A673 (cell line): ENCODE data around the gene COL9A3. TPM values are rescaled to one million over a fixed set of nuclear protein-coding genes. Genes with fewer than 3 reads are reported as not detected.

ENCODE experiments used
- BruUV-seq: library from RNA; stranded (reverse); fragments of 400-500 nt; replicated peaks from 2 replicates; lab custom pipeline; 2021; lab: Mats Ljungman, UMichigan
- CTCF ChIA-PET: fragments of 300-600 bp; sonication (Branson Sonifier 250); formaldehyde crosslinking; loops from one replicate; lab custom pipeline; 2022; ENCODE audit warnings: antibody characterized with exemption; lab: Charles Lee
- POLR2A ChIA-PET: fragments of 300-600 bp; sonication (Branson Sonifier 250); formaldehyde crosslinking; loops from one replicate; lab custom pipeline; 2022; ENCODE audit warnings: antibody characterized with exemption; ENCODE audit not compliant: low non-redundant PET; lab: Charles Lee
- DNase-seq: peaks from one replicate; pipeline ENCODE4 v3.0.0-alpha.2; 2015; ENCODE audit warnings: low spot score
- H3K27ac ChIP-seq: fragments of 200-600 bp; sonication (generic); 2 replicates; pipeline ENCODE4 v1.5.1; 2016; ENCODE audit warnings: mixed run types, low read depth, mild to moderate bottlenecking, mixed read lengths, antibody characterized with exemption, low read length; ENCODE audit not compliant: poor library complexity, severe bottlenecking
- H3K27me3 ChIP-seq: fragments of 200-600 bp; sonication (generic); replicated peaks from 2 replicates; pipeline ENCODE4 v1.6.1; 2017; ENCODE audit warnings: mixed run types, low read depth, mild to moderate bottlenecking, mixed read lengths, antibody characterized with exemption, low read length; ENCODE audit not compliant: insufficient read depth, poor library complexity
- H3K36me3 ChIP-seq: fragments of 200-600 bp; sonication (generic); 2 replicates; pipeline ENCODE4 v1.6.1; 2016; ENCODE audit warnings: mixed run types, mild to moderate bottlenecking, mixed read lengths, antibody characterized with exemption, low read length; ENCODE audit not compliant: insufficient read depth, poor library complexity, severe bottlenecking
- H3K4me1 ChIP-seq: fragments of 200-600 bp; sonication (generic); 2 replicates; pipeline ENCODE4 v1.6.1; 2017; ENCODE audit warnings: mixed run types, mild to moderate bottlenecking, mixed read lengths, antibody characterized with exemption, low read length; ENCODE audit not compliant: insufficient read depth, poor library complexity, severe bottlenecking
- H3K4me3 ChIP-seq: fragments of 200-600 bp; sonication (generic); 2 replicates; pipeline ENCODE4 v1.5.1; 2016; ENCODE audit warnings: low read depth, mixed run types, mild to moderate bottlenecking, mixed read lengths, low read length; ENCODE audit not compliant: poor library complexity, severe bottlenecking
- H3K9me3 ChIP-seq: fragments of 200-600 bp; sonication (generic); 2 replicates; pipeline ENCODE4 v1.6.1; 2016; ENCODE audit warnings: mixed run types, low read depth, mild to moderate bottlenecking, mixed read lengths, antibody characterized with exemption, low read length; ENCODE audit not compliant: poor library complexity, severe bottlenecking
- CTCF ChIP-seq: fragments of 300-800, 200-600 bp; sonication (generic); conservative IDR thresholded peaks from 2 replicates; pipeline ENCODE4 v1.5.1; 2017; ENCODE audit warnings: low read depth, mild to moderate bottlenecking, antibody characterized with exemption, low read length, moderate library complexity, mixed read lengths
- EZH2 ChIP-seq: fragments of 200-600 bp; sonication (generic); IDR thresholded peaks from 2 replicates; pipeline ENCODE4 v1.6.1; 2017; ENCODE audit warnings: borderline replicate concordance, low read depth, mild to moderate bottlenecking, mixed read lengths, antibody characterized with exemption, low read length; ENCODE audit not compliant: poor library complexity, severe bottlenecking
- intact Hi-C: fragments of 100-400 bp; cut with micrococcal nuclease; formaldehyde crosslinking; loops from one replicate; pipeline ENCODE4 v1.10.0; 2022; ENCODE audit not compliant: unreplicated experiment
- total RNA-seq: library from RNA; stranded (reverse); gene quantifications from 2 replicates; pipeline ENCODE4 v1.2.3, GENCODE V29; 2021

The COL9A3 gene
- total RNA-seq, 1 experiment from 2014 or later, result 8.4 TPM

- intact Hi-C loops, result no loop called here
- DNase-seq, result no peak
- H3K9me3 ChIP-seq, result no peaks in the 10 kb centered on the region
- POLR2A ChIA-PET, result no interaction called here
- H3K4me3 ChIP-seq, result no peak overlapping the region
- no peaks in the 10 kb centered on the region for H3K27me3 ChIP-seq
- H3K27ac ChIP-seq, result no peak overlapping the region
- no TSS peak for BruUV-seq
- no peak for TF ChIP-seq CTCF
- TF ChIP-seq EZH2, result no peak
- peaks cover 12% of the 10 kb centered on the region for H3K4me1 ChIP-seq
- H3K36me3 ChIP-seq, result peaks cover 3% of the 10 kb centered on the region
- CTCF ChIA-PET, result no interaction called here
Measured at GRCh38 chr20:62840244-62841197, 23.7 kb downstream of the COL9A3 start.

GRCh38 chr20:62841705-62842212 is 24.9 kb downstream of the COL9A3 start:
- intact Hi-C loops, result no loop called here
- TF ChIP-seq CTCF, result no peak
- no peak for TF ChIP-seq EZH2
- Histone ChIP-seq H3K36me3 (peaks cover 12% of the 10 kb centered on the region), H3K4me1 (peaks cover 5% of the 10 kb centered on the region), H3K27ac (no peak overlapping the region), H3K27me3 (no peaks in the 10 kb centered on the region), H3K4me3 (no peak overlapping the region), H3K9me3 (no peaks in the 10 kb centered on the region)
- no peak for DNase-seq
- POLR2A ChIA-PET, result interaction anchor here (0.7 kb wide), 1 partner anchor 25 kb away, joined by 3 read pairs; no protein-coding TSS in a partner anchor
- no TSS peak for BruUV-seq
- CTCF ChIA-PET, result interaction anchor here (1.3 kb wide), 1 partner anchor 19 kb away, joined by 3 read pairs; no protein-coding TSS in a partner anchor

GRCh38 chr20:62843656-62844055 is 26.8 kb downstream of the COL9A3 start:
- Histone ChIP-seq H3K36me3 (peaks cover 12% of the 10 kb centered on the region), H3K27me3 (no peaks in the 10 kb centered on the region), H3K4me1 (peaks cover 5% of the 10 kb centered on the region), H3K9me3 (no peaks in the 10 kb centered on the region), H3K4me3 (no peak overlapping the region), H3K27ac (no peak overlapping the region)
- BruUV-seq, result no TSS peak
- CTCF ChIA-PET, result no interaction called here
- POLR2A ChIA-PET, result no interaction called here
- TF ChIP-seq EZH2, result no peak
- no peak for TF ChIP-seq CTCF
- no peak for DNase-seq
- intact Hi-C loops, result no loop called here
